GM21381 (cell line): Measurements from ENCODE around the gene HHATL.
"Not testable (repeated sequence)": the region's sequence is repeated elsewhere in the genome, so short reads cannot be mapped to it uniquely, and the experiment has no call there.

ENCODE experiments used
- ATAC-seq: cut with Tn5 transposase; IDR thresholded peaks from one replicate; pipeline ENCODE4 v1.9.1; 2021; ENCODE audit warnings: mild to moderate bottlenecking, moderate library complexity; ENCODE audit not compliant: unreplicated experiment

Gene HHATL

DNA sequence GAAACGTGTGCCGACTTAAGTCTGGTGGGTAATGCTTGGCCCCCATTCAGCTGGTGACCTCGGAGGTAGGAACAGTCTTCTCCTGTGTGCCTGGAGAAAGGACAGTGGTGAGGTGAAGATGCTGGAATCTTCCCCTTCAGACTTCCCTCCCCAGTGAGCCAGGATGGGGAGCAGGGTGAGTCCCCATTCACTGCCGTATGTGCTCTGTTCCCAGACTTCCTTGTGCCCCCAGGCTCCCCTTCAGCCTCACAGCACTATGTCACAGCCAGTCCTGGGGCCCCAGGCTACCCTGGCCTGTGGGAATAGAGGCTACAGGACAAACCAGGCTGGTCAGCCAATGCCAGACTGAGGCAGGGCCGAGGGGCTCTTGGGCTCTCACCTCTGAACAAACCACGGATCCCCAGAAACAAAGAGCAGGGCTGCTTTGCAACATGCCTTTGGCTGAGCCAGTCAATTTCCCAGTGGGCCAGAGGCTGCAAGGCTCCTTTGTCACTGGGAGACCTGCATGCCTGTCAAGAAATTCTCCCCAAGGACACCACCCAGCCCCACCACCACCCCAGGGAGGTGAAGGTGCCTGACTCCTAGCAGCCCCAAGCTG lies 31.8 kb upstream of the HHATL start:
- ATAC-seq, result no peak

DNA sequence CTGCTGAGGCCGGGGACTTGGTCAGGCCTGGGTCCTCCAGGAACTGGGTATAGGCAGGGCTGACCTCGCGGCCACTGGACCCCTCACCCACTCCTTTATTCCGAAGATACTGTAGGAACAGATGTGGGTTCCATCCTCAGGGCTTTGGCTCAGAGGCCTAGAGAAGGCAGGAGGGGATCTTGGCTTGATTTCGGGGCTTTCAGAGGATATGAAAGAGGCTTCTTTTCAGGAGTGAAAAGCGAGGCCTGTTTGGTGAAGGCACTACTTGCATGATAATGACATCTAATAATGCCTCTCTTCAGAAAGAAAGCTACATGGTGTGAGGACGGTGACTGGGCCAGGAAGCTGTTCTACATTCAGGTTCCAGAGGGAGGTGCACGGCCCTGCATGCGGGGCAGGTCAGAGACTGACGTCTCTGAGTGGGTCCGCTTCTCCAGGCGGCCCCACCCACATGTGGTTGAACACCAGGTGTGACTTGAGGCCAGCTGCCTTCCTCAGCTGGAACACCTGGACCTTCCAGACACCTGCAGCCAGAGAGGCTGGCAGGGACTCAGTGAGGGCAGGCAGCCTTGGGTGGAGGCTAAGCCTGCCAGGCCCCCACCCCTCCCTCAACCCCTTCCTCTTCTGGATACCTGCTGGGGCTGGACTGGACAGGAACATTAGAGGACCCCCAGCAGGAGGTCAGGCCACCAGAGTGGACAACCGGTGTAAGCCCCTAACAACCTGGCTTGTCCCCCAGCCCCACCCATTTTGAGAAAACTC lies 31.1 kb upstream of the HHATL start:
- no peak for ATAC-seq

DNA sequence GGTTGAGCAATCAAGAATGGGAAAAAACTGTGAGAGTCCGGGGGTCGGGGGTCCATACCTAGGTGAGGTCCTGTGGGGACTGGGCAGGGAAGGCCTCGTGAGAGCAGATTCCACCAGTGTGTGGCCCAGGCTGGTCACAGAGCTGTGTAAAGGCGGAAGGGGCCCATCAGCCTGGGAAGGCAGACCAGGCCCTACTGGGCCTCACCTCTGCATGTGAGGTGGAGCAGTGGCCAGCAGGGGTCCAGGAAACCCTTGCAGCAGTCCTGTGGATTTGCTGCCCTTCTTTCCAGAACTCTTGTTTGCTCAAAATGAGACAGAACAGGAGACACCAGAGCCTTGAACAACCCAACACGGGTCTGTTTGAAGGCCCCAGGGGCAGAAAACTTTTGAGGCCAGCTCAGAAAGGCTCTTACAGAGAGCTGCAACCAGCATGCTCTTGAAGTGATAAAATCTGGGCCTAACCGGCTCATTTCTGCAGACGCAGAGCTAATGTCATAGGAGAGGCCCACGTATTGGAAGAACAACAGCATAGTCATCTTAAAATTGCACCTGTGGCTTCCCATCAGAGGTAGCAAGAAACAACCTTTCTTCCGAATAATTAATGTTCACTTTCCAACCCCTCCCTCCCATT lies 30.3 kb upstream of the HHATL start:
- ATAC-seq, result no peak

GRCh38 chr3:42732196-42732828 lies 29.7 kb upstream of the HHATL start:
- ATAC-seq, result no peak

DNA sequence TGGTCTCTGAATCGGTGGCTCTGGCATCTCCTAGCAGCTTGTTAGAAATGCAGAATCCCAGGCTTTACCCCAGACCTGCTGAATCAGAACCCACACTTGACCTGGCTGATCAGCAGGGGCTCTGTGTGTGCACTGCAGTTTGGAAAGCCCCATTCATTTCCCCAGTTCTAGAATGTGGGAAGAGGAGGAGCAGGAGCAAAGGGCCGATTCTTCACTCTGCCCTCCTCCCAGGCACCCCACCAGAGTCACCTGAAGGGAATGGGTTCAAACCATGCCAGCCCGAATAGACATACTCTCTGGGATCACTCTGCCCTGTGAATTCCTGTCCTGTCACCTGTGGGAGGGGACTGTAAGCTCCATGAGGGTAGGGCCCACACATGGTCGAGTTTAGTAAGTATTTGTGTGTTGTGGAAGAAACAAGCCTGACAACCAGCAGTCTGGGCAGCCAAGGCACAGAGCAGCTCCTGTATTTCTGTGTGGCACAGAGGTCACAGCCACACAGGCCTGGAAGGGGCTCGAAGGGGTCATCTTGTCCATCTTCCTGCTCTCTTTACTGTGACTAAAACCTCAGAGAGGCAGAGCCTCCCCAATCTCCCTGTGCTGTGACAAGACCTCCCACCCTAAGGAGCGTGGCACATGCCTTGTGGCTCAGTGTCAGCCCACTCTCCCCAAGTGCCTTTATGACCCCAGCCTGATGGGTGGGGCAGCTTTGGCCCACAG lies 29.0 kb upstream of the HHATL start:
- ATAC-seq, result no peak

DNA sequence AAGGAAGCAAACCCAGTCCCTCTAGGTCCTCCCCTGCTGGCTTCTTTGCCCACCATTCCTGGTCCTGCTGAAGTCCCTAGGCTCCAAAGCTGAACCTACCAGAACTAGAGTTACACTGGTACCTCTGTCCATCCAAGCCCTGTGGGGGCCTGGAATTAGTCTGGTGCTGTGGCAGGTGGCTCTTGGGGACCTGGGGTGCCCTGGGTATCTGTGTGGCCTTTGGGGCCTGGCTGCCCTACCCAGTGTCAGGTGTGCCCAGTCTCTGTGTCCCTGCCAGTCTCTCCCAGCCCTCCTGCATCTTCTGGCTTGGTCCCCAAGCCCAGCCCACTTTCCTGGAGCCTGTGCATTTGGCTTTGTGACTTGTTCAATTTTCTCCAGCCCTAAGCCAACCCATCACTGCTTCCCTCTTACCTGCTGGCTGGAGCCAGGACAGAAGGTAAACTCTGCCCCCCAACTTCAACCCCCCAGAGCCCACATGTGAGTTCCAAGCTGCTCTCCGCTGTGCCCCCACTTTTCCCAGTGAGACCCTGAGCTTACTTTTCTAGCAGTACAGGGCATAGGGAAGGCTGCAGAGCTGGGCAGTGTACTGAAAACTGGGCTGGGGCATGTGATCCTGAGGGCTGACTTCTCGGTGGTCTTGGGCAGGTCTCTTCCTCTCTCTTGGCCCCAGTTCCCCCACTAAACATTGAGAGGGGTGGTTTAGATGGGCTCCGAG lies 28.3 kb upstream of the HHATL start:
- no peak for ATAC-seq

- ATAC-seq, result no peak
These were observed 27.7 kb upstream of the HHATL start for GRCh38 chr3:42730294-42730693.

GRCh38 chr3:42729404-42730145 lies 27.0 kb upstream of the HHATL start:
- ATAC-seq, result no peak

- ATAC-seq, result no peak
These were observed 26.2 kb upstream of the HHATL start for GRCh38 chr3:42728668-42729364.

DNA sequence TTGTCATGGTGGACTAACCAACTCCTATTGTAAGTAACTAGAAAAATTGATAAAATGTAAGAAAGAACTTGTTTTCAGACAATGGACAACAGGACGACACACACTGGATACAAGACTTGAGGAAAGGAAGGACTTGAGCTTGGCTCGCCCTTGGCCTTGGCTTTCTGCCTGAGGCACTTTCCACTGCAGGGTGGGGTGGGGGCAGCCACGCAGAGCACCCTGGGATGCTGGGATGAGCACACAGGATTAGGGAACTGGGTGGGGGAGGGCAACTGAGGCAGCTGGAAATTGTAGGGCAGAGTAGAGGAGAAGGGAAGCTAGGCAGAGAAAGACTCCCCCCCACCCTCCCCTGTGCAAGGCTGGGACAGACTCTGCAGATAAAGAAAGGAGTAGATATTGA lies 25.5 kb upstream of the HHATL start:
- ATAC-seq, result no peak

- ATAC-seq, result no peak
These were observed 22.9 kb upstream of the HHATL start for GRCh38 chr3:42725454-42725853.

DNA sequence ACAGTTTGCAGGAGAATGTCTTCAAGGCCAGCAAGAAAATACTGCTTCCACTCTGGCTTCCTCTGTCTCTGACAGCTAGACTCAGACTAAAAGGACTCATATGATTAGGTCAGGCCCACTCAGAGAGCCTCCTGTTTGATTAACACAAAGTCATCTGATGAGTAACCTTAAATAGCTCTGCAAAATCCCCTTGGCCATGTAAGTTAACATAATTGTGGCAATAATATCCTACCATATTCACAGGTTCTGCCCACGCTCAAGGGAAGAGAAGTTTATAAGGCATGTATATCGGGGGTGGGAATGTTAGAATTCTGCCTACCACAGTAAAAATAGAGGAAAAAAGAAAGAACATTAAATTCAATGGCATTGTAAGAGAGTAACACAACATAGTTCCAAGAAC lies 20.6 kb upstream of the HHATL start:
- no peak for ATAC-seq

- ATAC-seq, result not testable (repeated sequence)
These were observed 19.8 kb upstream of the HHATL start for GRCh38 chr3:42722442-42722841.

GRCh38 chr3:42721690-42722089 lies 19.1 kb upstream of the HHATL start:
- ATAC-seq, result no peak

- ATAC-seq, result no peak
These were observed 17.5 kb upstream of the HHATL start for GRCh38 chr3:42720126-42720525.

DNA sequence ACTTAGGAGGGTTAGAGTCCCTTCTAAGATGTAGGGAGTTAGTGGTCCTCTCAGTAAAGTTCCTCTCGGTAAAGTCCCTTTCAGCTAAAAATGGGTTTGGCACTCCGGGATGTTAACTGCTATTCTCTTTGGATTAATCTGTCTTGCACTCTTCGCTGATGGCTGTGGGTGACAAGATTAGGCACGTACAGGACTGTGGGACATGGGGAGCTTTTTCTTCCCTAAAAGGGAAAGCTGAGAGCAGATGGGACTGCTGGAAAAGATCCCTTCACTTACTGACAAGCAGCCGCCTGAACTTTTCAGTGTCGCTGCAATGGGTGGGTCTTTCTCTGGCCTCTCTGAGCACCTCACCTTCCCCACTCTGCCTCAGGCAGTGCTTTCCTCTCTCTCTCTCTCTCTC lies 16.4 kb upstream of the HHATL start:
- no peak for ATAC-seq

DNA sequence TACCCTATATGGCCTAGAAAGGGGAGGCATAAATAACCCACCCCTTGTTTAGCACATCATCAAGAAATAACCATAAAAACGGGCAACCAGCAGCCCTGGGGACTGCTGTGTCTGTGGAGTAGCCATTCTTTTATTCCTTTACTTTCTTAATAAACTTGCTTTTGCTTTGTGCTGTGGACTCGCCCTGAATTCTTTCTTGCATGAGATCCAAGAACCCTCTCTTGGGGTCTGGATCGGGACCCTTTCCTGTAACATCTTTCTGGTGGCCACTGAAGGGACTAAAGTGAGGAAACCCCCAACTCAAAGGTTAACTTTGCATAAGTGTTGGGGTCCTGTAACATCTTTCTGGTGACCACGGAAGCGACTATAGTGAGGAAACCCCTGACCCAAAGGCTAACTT lies 15.7 kb upstream of the HHATL start:
- ATAC-seq, result no peak

GRCh38 chr3:42717306-42717705 lies 14.7 kb upstream of the HHATL start:
- no peak for ATAC-seq

DNA sequence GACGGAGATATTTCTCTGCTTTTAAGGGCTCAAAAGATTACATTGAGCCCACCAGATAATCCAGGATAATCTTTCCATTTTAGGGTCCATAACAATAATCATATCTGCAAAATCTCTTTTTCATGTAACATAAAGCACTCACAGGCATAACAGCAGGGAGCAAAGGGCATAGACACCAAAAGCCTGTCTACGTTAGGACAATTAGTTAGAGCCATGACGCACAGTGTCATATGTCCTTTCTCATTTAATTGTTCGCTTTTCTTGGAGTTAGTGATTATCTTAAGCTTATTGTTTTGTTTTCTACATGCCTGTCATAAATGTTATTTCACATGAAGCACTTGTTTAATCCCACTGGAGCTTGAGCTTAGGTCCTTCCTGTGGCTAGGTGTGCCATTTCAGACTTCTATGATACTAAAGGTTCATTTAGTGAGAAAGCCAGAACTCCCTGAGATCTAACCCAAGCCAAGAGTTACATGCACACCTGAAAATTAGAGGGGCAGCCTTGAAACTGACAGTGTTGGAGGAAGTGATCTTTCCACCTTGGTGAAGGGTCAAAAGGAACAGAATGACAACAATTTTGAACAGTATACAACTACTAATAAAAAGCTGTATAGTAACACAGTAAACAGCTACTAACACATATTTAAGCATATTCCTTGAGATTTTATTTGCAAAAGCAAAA lies 11.7 kb upstream of the HHATL start:
- ATAC-seq, result no peak
